Activated gamma-delta T cell (primary cell): ENCODE data around the gene IGFBP2.

Experiments used
- DNase-seq: peaks from one replicate; lab custom pipeline; 2025; lab: John Stamatoyannopoulos, UW

Gene IGFBP2

GRCh38 chr2:216702756-216703155, 69.5 kb downstream of the IGFBP2 start:
- no peak for DNase-seq

- no peak for DNase-seq
Observed at GRCh38 chr2:216710551-216711301, 77.5 kb downstream of the IGFBP2 start.

GRCh38 chr2:216711348-216711747, 78.1 kb downstream of the IGFBP2 start:
- DNase-seq: no peak

GRCh38 chr2:216713691-216714336, 80.6 kb downstream of the IGFBP2 start:
- no peak for DNase-seq
